Duodenal mucosa (tissue), 2 donors: ENCODE measurements around the gene KIAA0319L.

ENCODE experiments used
- H3K27ac ChIP-seq: one replicate; pipeline ENCODE4 v1.7.0; 2013; ENCODE audit warnings: low read depth, low read length
- H3K27me3 ChIP-seq, 2 donors: one replicate each; pipeline ENCODE4 v1.7.0; 2013; ENCODE audit warnings: low read length in 2 of 2, control low read depth in 1 of 2; ENCODE audit not compliant: insufficient read depth in 2 of 2, control insufficient read depth in 1 of 2
- H3K36me3 ChIP-seq, 2 donors: one replicate each; pipeline ENCODE4 v1.7.0; 2013; ENCODE audit warnings: low read length in 2 of 2, control low read depth in 1 of 2; ENCODE audit not compliant: insufficient read depth in 2 of 2, control insufficient read depth in 1 of 2
- H3K4me1 ChIP-seq, 2 donors: one replicate each; pipeline ENCODE4 v1.7.0; 2013; ENCODE audit warnings: low read length in 2 of 2, control low read depth in 1 of 2; ENCODE audit not compliant: insufficient read depth in 2 of 2, control insufficient read depth in 1 of 2
- H3K4me3 ChIP-seq, 2 donors: one replicate each; pipeline ENCODE4 v1.7.0; 2013; ENCODE audit warnings: low read length in 2 of 2, low read depth in 1 of 2
- H3K9ac ChIP-seq, 2 donors: one replicate each; pipeline ENCODE4 v1.7.0; 2013; ENCODE audit warnings: low read length in 2 of 2, low read depth in 1 of 2
- H3K9me3 ChIP-seq, 2 donors: one replicate each; pipeline ENCODE4 v1.7.0; 2013; ENCODE audit warnings: low read length in 2 of 2, control low read depth in 1 of 2; ENCODE audit not compliant: control insufficient read depth in 1 of 2

KIAA0319L gene

DNA sequence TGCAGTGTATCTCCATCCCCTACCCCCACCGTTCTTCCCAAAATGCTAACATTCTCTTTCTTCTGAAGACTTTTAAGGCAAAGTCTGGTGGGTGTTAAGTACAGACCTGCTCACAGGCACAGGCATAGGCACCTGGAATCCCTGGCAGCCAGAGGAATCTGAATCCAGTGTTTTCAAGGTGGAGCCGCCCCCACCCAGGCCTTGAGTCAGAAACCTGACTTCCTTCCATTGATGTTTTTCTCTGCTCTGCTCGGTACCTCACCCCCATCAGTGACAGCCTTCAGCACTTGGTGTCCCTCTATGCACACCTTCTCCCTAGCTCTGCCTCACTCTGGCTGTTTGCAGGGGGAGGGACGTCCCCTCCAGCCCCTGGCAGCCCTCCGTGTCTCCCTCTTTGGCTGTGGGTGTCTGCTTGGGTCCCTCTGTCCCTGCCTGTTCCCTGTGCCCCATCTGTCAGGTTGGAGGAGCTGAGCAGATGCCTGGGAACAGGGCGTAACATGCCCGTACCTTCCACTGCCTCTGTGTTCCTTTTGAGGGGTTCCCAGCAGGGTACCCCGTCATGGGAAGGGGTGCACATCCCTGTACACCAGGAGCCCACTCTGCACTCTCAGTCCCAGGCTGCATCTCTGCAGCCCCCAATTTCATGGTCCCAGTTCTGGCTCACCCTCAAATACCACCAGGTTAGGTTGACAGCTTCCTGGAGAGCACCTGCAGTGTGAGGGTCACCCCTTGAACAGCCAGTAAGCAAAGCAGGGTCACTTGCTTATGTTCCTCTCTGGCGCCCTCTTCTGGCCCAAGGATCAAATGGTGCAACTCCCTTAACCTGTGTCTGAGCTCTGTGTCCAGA is 7.1 kb upstream of the KIAA0319L start:
- Histone ChIP-seq H3K4me1 (peaks cover 4 to 8% of the 10 kb centered on the region in 2 donors), H3K9me3 (no peaks in the 10 kb centered on the region), H3K27me3 (no peaks in the 10 kb centered on the region), H3K4me3 (no peak overlapping the region), H3K27ac (no peak overlapping the region), H3K9ac (no peak overlapping the region), H3K36me3 (peaks cover 2 to 9% of the 10 kb centered on the region in 2 donors)

- no peak overlapping the region for H3K27ac ChIP-seq
- H3K9me3 ChIP-seq, result no peaks in the 10 kb centered on the region
- no peak overlapping the region for H3K4me3 ChIP-seq
- H3K27me3 ChIP-seq, result no peaks in the 10 kb centered on the region
- H3K36me3 ChIP-seq, result peaks cover 2 to 9% of the 10 kb centered on the region in 2 donors
- no peak overlapping the region for H3K9ac ChIP-seq
- peaks cover 10 to 13% of the 10 kb centered on the region in 2 donors for H3K4me1 ChIP-seq
Measured at GRCh38 chr1:35563166-35563565, 6.0 kb upstream of the KIAA0319L start.

DNA sequence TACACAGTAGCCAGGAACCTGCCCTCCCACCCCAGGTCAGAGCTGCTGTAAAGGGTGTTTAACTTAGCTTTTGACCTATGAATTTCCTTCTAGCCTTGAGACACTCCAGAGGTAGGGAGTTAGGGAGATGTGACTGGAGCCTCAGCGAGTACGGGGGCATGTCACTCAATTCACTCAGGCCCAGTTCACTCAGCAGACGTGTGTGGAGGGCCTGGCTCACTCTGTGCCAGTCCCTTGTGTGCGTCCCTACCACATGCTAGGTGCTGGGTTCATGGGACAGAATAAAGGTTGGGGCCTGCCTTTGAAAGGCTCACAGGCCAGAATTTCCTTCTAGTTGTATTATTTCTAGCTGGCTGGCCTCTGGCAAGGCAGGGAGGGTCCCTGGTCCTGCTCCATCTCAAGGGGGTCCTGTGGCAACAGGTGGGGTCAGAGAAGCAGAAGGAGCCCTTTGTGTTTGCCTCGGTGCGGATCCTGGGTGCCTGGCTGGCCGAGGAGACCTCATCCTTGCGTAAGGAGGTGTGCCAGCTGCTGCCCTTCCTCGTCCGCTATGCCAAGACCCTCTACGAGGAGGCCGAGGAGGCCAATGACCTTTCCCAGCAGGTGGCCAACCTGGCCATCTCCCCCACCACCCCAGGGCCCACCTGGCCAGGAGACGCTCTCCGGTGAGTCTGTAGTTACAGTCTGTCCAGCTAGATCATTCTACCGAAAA is 4.9 kb upstream of the KIAA0319L start:
- Histone ChIP-seq H3K27me3 (no peaks in the 10 kb centered on the region), H3K4me1 (peaks cover 14 to 20% of the 10 kb centered on the region in 2 donors), H3K9ac (no peak overlapping the region), H3K27ac (no peak overlapping the region), H3K36me3 (peaks cover 2 to 9% of the 10 kb centered on the region in 2 donors), H3K9me3 (no peaks in the 10 kb centered on the region), H3K4me3 (no peak overlapping the region)

DNA sequence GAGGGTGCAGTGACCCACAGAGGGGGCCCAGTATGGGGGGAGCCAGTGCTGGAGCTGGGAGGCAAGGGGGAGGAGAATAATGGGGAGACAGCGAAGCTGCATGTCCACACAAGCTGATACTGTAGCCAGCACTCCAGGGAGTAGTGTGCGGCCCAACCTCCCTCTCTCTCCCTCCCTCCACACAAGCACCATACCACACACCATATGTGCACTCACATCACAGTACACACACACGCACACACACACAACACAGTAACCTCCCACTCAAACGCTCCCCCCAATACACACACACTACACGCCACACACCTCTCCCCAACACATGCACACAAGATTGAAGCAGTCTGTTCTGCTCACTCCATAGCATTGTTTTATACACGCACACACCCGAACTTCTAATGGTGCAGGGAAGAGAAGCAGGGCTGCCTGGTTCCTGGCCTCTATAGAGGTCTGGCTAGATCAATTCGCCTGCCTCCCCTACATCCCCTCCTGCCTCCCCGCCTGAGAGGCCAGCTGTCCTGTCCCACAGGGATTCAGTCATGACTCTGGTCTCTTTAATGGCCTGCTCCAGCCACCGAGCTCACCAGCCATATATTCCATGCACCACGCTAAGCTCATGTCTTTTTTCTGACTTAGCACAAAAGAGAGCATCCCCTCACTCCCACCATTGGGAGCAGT is 4.2 kb upstream of the KIAA0319L start:
- Histone ChIP-seq H3K27me3 (no peaks in the 10 kb centered on the region), H3K36me3 (peaks cover 2 to 4% of the 10 kb centered on the region in 2 donors), H3K9me3 (no peaks in the 10 kb centered on the region), H3K4me1 (peaks cover 16 to 24% of the 10 kb centered on the region in 2 donors), H3K4me3 (no peak overlapping the region), H3K9ac (no peak overlapping the region), H3K27ac (no peak overlapping the region)

DNA sequence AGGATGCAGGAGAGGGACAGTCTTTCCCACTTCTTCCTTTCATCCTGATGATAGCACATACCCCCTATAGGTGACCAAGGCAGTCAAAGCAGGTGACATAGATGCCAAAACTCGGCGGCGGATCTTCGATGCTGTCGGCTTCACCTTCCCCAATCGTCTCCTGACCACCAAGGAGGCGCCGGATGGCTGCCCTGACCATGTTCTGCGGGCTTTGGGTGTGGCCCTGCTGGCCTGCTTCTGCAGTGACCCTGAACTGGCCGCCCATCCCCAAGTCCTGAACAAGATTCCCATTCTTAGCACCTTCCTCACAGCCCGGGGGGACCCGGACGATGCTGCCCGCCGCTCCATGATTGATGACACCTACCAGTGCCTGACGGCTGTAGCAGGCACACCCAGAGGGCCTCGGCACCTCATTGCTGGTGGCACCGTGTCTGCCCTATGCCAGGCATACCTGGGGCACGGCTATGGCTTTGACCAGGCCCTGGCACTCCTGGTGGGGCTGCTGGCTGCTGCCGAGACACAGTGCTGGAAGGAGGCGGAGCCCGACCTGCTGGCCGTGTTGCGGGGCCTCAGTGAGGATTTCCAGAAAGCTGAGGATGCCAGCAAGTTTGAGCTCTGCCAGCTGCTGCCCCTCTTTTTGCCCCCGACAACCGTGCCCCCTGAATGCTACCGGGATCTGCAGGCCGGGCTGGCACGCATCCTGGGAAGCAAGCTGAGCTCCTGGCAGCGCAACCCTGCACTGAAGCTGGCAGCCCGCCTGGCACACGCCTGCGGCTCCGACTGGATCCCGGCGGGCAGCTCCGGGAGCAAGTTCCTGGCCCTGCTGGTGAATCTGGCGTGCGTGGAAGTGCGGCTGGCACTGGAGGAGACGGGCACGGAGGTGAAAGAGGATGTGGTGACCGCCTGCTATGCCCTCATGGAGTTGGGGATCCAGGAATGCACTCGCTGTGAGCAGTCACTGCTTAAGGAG is 3.3 kb upstream of the KIAA0319L start:
- H3K27me3 ChIP-seq, result no peaks in the 10 kb centered on the region
- H3K9me3 ChIP-seq, result no peaks in the 10 kb centered on the region
- H3K4me3 ChIP-seq, result peak overlapping the region in 1 of 2 donors; percentile 3
- H3K36me3 ChIP-seq, result peaks cover 2 to 3% of the 10 kb centered on the region in 2 donors
- H3K27ac ChIP-seq, result no peak overlapping the region
- no peak overlapping the region for H3K9ac ChIP-seq
- peaks cover 25 to 33% of the 10 kb centered on the region in 2 donors for H3K4me1 ChIP-seq

DNA sequence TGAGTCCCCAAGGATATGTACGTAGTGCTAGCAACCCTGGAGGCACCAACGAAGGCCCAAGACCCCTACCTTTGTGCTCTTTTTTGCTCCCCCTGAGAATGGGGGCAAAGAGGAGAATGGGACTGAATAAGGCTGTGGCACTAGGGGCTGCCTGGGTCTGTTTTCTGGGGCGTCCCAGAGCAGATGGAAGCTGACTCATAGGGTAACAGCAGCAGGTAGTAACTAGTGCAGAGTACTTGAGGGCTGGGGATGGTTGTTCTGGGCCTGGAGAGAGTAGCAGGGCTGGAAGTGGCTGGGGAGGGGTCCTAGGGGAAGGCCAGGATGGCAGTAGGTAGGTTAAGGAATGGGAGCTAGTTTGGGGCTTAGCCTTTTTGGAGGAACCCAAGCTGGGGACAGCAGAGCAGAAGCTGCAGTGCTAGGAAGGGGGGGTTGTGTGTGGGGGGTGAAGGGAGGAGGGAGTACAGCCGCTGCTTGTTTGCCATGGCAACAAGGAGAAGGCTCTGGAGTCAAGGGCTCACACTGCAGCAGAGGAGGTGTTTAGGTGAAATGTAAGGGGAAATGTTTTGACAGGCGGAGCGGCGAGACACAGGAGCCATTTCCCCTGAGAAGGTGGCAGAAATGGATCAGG is 2.2 kb upstream of the KIAA0319L start:
- Histone ChIP-seq H3K9me3 (no peaks in the 10 kb centered on the region), H3K4me3 (no peak overlapping the region), H3K36me3 (peaks cover 2 to 3% of the 10 kb centered on the region in 2 donors), H3K4me1 (peaks cover 35 to 44% of the 10 kb centered on the region in 2 donors), H3K27me3 (no peaks in the 10 kb centered on the region), H3K27ac (no peak overlapping the region), H3K9ac (no peak overlapping the region)

GRCh38 chr1:35558374-35559316 is 1.4 kb upstream of the KIAA0319L start:
- H3K27ac ChIP-seq, result no peak overlapping the region
- H3K4me1 ChIP-seq, result peaks cover 42 to 51% of the 10 kb centered on the region in 2 donors
- peaks cover 2 to 5% of the 10 kb centered on the region in 2 donors for H3K36me3 ChIP-seq
- peak overlapping the region; percentile 50 to 96 for H3K9ac ChIP-seq
- H3K27me3 ChIP-seq, result no peaks in the 10 kb centered on the region
- peak overlapping the region; percentile 89 to 93 for H3K4me3 ChIP-seq
- no peaks in the 10 kb centered on the region for H3K9me3 ChIP-seq

GRCh38 chr1:35557611-35558373 is 589 bp upstream of the KIAA0319L start, which contains the start of gene NCDN:
Gene NCDN (plus strand): TSS chr1:35557799. CDS start chr1:35558191, 392 bp downstream.
- Histone ChIP-seq H3K4me3 (peak within 1 kb of the TSS; percentile 89 to 93), H3K36me3 (peaks cover 2 to 11% of the 10 kb centered on the region in 2 donors), H3K9ac (peak within 1 kb of the TSS; percentile 68 to 96), H3K27me3 (no peaks in the 10 kb centered on the region), H3K27ac (peak within 1 kb of the TSS; percentile 95), H3K9me3 (no peaks in the 10 kb centered on the region), H3K4me1 (peaks cover 46 to 52% of the 10 kb centered on the region in 2 donors)
